ENCODE measurements around the gene SBF2. TPM values are rescaled to one million over a fixed set of nuclear protein-coding genes. Genes with fewer than 3 reads are reported as not detected.
"Not testable (repeated sequence)": the region's sequence is repeated elsewhere in the genome, so short reads cannot be mapped to it uniquely, and the experiment has no call there.

Gene SBF2
- total RNA-seq, 1 donor = 61.2 TPM

DNA sequence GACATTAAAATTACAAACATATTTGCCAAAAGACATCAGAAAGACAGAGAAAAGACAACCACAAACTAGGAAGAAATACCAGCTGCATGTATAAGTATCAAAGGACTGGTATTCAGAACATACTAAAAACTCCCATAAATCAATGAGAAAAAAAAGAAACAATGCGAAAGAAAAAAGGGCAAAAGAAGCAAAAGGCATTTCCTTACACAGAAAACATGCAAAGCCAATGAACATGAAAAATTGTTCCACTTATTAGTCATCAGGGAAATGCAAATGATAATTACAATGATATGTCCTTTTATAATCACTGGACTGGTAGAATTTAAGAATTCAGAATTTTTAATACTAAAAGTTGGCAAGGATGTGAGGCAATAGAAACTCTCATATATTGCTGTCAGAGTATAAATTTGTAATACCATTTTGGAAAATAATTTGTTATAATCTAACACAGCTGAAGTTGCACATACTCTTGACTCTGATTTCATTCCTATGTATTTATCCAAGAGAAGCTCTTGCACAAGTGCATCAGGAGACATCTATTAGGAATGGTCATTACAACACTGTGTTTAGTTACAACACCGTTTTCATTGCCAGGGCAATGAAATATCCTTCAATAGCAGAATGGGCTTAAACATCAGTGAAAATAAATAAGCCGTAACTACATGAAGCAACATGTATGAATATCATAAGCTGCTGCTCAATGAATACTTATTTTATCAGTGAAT lies 350.5 kb downstream of the SBF2 start:
- Histone ChIP-seq H3K27ac (ENCODE audit: low read depth, low read length) (peak overlapping the region; percentile 79), H3K4me2 (ENCODE audit: insufficient read depth, low read length) (peak overlapping the region; percentile 45), H4K20me1 (ENCODE audit: insufficient read depth, low read length) (no peaks in the 10 kb centered on the region), H3K9me3 (ENCODE audit: low read depth, low read length) (no peaks in the 10 kb centered on the region), H2AFZ (ENCODE audit: low read length) (no peak overlapping the region), H3K36me3 (ENCODE audit: insufficient read depth, low read length) (peaks cover 5% of the 10 kb centered on the region), H3K79me2 (ENCODE audit: insufficient read depth, low read length) (peaks cover 4% of the 10 kb centered on the region), H3K4me3 (ENCODE audit: insufficient read depth, low read length) (no peak overlapping the region), H3K27me3 (ENCODE audit: insufficient read depth, low read length) (no peaks in the 10 kb centered on the region), H3K4me1 (ENCODE audit: insufficient read depth, low read length) (peaks cover 16% of the 10 kb centered on the region)
- TF ChIP-seq CTCF (IDR thresholded peaks at IDR 0.05; ENCODE audit: extremely low read depth, low read depth, low read length) = no peak
- peak; percentile 66 for DNase-seq (ENCODE audit: insufficient read length, low spot score, missing footprints)

DNA sequence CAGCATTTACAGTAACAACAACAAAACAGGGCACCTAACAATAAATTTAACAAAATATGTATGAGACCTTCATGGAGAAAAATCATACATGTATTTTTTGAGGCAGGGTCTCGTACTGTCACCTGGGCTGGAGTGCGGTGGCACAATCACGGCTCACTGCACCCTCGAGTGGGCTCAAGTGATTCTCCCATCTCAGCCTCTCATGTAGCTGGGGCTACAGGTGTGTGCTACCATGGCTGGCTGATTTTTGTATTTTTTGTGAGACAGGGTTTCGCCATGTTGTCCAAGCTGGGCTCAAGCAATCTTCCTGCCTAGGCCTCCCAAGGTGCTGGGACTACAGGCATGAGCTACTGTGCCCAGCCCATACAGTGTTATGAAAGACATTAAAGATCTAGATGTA lies 352.0 kb downstream of the SBF2 start:
- Histone ChIP-seq H3K36me3 (ENCODE audit: insufficient read depth, low read length) (peaks cover 5% of the 10 kb centered on the region), H3K27me3 (ENCODE audit: insufficient read depth, low read length) (no peaks in the 10 kb centered on the region), H3K4me2 (ENCODE audit: insufficient read depth, low read length) (no peak overlapping the region), H3K79me2 (ENCODE audit: insufficient read depth, low read length) (peaks cover 4% of the 10 kb centered on the region), H3K4me3 (ENCODE audit: insufficient read depth, low read length) (no peak overlapping the region), H4K20me1 (ENCODE audit: insufficient read depth, low read length) (no peaks in the 10 kb centered on the region), H2AFZ (ENCODE audit: low read length) (no peak overlapping the region), H3K9me3 (ENCODE audit: low read depth, low read length) (no peaks in the 10 kb centered on the region), H3K27ac (ENCODE audit: low read depth, low read length) (peak overlapping the region; percentile 79), H3K4me1 (ENCODE audit: insufficient read depth, low read length) (peaks cover 16% of the 10 kb centered on the region)
- no peak for TF ChIP-seq CTCF (IDR thresholded peaks at IDR 0.05; ENCODE audit: extremely low read depth, low read depth, low read length)
- no peak for DNase-seq (ENCODE audit: insufficient read length, low spot score, missing footprints)

GRCh38 chr11:9939150-9939549 lies 354.9 kb downstream of the SBF2 start:
- H3K27me3 ChIP-seq (ENCODE audit: insufficient read depth, low read length) = not testable (repeated sequence)

GRCh38 chr11:9936754-9937153 lies 357.3 kb downstream of the SBF2 start:
- H2AFZ ChIP-seq (ENCODE audit: low read length) = no peak overlapping the region
- no peaks in the 10 kb centered on the region for H3K4me1 ChIP-seq (ENCODE audit: insufficient read depth, low read length)
- H3K4me3 ChIP-seq (ENCODE audit: insufficient read depth, low read length) = no peak overlapping the region
- no peaks in the 10 kb centered on the region for H3K9me3 ChIP-seq (ENCODE audit: low read depth, low read length)
- no peak overlapping the region for H3K4me2 ChIP-seq (ENCODE audit: insufficient read depth, low read length)
- no peaks in the 10 kb centered on the region for H3K79me2 ChIP-seq (ENCODE audit: insufficient read depth, low read length)
- H4K20me1 ChIP-seq (ENCODE audit: insufficient read depth, low read length) = no peaks in the 10 kb centered on the region
- no peak overlapping the region for H3K27ac ChIP-seq (ENCODE audit: low read depth, low read length)
- no peaks in the 10 kb centered on the region for H3K36me3 ChIP-seq (ENCODE audit: insufficient read depth, low read length)
- H3K27me3 ChIP-seq (ENCODE audit: insufficient read depth, low read length) = no peaks in the 10 kb centered on the region
- TF ChIP-seq CTCF (IDR thresholded peaks at IDR 0.05; ENCODE audit: extremely low read depth, low read depth, low read length) = no peak
- DNase-seq (ENCODE audit: insufficient read length, low spot score, missing footprints) = no peak

More at GRCh38 chr11:9939150-9939549, 354.9 kb downstream of the SBF2 start:
- not testable (repeated sequence) for H4K20me1 ChIP-seq (ENCODE audit: insufficient read depth, low read length); H3K27ac ChIP-seq (ENCODE audit: low read depth, low read length); DNase-seq (ENCODE audit: insufficient read length, low spot score, missing footprints); H3K4me3 ChIP-seq (ENCODE audit: insufficient read depth, low read length); H3K9me3 ChIP-seq (ENCODE audit: low read depth, low read length); H3K4me2 ChIP-seq (ENCODE audit: insufficient read depth, low read length); H3K36me3 ChIP-seq (ENCODE audit: insufficient read depth, low read length); H2AFZ ChIP-seq (ENCODE audit: low read length); H3K79me2 ChIP-seq (ENCODE audit: insufficient read depth, low read length)
- peaks cover 13% of the 10 kb centered on the region for H3K4me1 ChIP-seq (ENCODE audit: insufficient read depth, low read length)

DNA sequence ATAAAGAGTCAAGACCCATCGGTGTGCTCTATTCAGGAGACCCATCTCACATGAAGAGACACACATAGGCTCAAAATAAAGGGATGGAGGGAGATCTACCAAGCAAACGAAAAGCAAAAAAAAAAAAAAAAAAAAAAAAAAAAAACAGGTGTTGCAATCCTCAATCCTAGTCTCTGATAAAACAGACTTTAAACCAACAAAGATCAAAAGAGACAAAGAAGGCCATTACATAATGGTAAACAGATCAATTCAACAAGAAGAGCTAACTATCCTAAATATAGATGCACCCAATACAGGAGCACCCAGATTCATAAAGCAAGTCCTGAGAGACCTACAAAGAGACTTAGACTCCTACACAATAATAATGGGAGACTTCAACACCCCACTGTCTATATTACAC lies 361.2 kb downstream of the SBF2 start:
- H3K27ac ChIP-seq (ENCODE audit: low read depth, low read length); H2AFZ ChIP-seq (ENCODE audit: low read length); H3K4me2 ChIP-seq (ENCODE audit: insufficient read depth, low read length); H3K4me1 ChIP-seq (ENCODE audit: insufficient read depth, low read length); H3K36me3 ChIP-seq (ENCODE audit: insufficient read depth, low read length); DNase-seq (ENCODE audit: insufficient read length, low spot score, missing footprints); H3K4me3 ChIP-seq (ENCODE audit: insufficient read depth, low read length); H3K9me3 ChIP-seq (ENCODE audit: low read depth, low read length); H3K79me2 ChIP-seq (ENCODE audit: insufficient read depth, low read length); H4K20me1 ChIP-seq (ENCODE audit: insufficient read depth, low read length); H3K27me3 ChIP-seq (ENCODE audit: insufficient read depth, low read length): not testable (repeated sequence)

DNA sequence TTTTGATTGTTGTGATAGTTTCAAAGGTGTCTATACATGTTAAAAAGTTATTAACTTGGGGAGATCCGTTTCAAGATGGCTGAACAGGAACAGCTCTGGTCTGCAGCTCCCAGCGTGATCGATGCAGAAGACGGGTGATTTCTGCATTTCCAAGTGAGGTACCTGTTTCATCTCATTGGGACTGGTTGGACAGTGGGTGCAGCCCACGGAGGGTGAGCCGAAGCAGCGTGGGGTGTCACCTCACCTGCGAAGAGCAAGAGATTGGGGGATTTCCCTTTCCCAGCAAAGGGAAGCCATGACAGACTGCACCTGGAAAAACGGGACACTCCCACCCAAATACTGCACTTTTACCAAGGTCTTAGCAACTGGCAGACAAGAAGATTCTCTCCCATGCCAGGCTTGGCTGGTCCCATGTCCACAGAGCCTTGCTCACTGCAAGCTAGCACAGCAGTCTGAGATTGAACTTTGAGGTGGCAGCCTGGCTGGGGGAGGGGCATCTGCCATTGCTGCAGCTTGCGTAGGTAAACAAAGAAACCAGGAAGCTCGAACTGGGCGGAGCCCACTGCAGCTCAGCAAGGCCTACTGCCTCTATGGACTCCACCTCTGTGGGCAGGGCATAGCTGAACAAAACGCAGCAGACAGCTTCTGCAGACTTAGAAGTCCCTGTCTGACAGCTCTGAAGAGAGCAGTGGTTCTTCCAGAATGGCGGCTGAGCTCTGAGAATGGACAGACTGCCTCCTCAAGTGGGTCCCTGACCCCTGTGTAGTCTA lies 363.3 kb downstream of the SBF2 start:
- not testable (repeated sequence) for H4K20me1 ChIP-seq (ENCODE audit: insufficient read depth, low read length); H3K4me1 ChIP-seq (ENCODE audit: insufficient read depth, low read length); H3K9me3 ChIP-seq (ENCODE audit: low read depth, low read length); H3K4me3 ChIP-seq (ENCODE audit: insufficient read depth, low read length); H3K27me3 ChIP-seq (ENCODE audit: insufficient read depth, low read length); H3K79me2 ChIP-seq (ENCODE audit: insufficient read depth, low read length); H3K4me2 ChIP-seq (ENCODE audit: insufficient read depth, low read length); H3K36me3 ChIP-seq (ENCODE audit: insufficient read depth, low read length); DNase-seq (ENCODE audit: insufficient read length, low spot score, missing footprints); H2AFZ ChIP-seq (ENCODE audit: low read length); H3K27ac ChIP-seq (ENCODE audit: low read depth, low read length)

Measured in osteoblast (primary cell).